ENCODE results near the gene CTRL.

DNA sequence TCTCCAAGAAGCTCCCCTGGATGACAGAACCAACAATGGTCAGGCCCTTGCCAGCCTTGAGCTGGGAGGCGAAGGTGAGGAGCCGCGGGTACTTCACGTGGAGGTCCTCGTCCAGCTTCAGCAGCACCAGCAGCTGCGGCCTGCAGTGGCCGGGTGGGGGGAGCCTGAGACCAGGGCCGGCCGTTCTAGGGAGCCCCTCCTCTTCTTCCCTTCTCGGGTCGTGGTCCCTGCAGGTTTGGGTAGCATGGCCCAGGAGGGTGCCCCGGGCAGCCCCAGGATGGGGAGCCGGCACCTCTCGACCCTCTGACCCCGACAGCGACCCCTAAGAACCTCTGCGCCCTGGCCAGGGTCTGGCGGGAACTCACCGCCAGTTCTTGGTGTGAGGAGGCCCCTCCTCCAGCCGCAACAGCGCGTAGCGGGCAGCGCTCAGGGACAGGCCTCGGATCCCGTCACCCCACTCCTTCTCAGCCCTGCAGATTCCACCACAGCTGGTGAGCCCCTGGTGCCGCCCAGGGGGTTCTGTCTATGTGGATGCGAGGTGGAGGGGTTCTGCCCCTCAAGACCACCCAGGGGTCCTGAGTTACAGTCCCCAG lies 15.4 kb upstream of the CTRL start:
- no peak for TF ChIP-seq EZH2 (IDR thresholded peaks at IDR 0.05; ENCODE audit: borderline replicate concordance, low read depth, low read length, severe bottlenecking)
- TF ChIP-seq POLR2A (IDR thresholded peaks at IDR 0.05; ENCODE audit: low read depth, low read length): no peak
- TF ChIP-seq CTCF (IDR thresholded peaks at IDR 0.05; ENCODE audit: extremely low read depth in 1 of 2, insufficient read depth in 1 of 2, low read depth in 1 of 2, low read length in 2 of 2): no peak
- no peak for TF ChIP-seq FOS (IDR thresholded peaks at IDR 0.05; ENCODE audit: borderline replicate concordance, insufficient read depth, low read length)
- TF ChIP-seq POLR2AphosphoS5 (IDR thresholded peaks at IDR 0.05; ENCODE audit: insufficient read depth, low read depth, low read length): no peak

All from endothelial cell of umbilical vein (primary cell).